ENCODE measurements around the gene SIN3A. TPM values are rescaled to one million over a fixed set of nuclear protein-coding genes. Genes with fewer than 3 reads are reported as not detected.

Gene SIN3A
- total RNA-seq, 1 donor from 2014 or later = 56.0 TPM

- Histone ChIP-seq H3K36me3 (peaks cover 85% of the 10 kb centered on the region), H3K4me3 (no peak overlapping the region), H3K27me3 (no peaks in the 10 kb centered on the region), H3K9me3 (no peaks in the 10 kb centered on the region), H3K27ac (no peak overlapping the region), H3K4me1 (peaks cover 8% of the 10 kb centered on the region)
- intact Hi-C loops (cut with DNase I) = no loop called here
- ATAC-seq = no peak
- no peak for DNase-seq
- TF ChIP-seq CTCF (IDR thresholded peaks at IDR 0.05) = no peak
Measured at GRCh38 chr15:75363786-75364185, 87.7 kb downstream of the SIN3A start.

GRCh38 chr15:75362642-75363249 lies 88.7 kb downstream of the SIN3A start:
- Histone ChIP-seq H3K4me3 (no peak overlapping the region), H3K27ac (no peak overlapping the region), H3K36me3 (peaks cover 96% of the 10 kb centered on the region), H3K4me1 (peaks cover 7% of the 10 kb centered on the region), H3K27me3 (no peaks in the 10 kb centered on the region), H3K9me3 (no peaks in the 10 kb centered on the region)
- no peak for TF ChIP-seq CTCF (IDR thresholded peaks at IDR 0.05)
- intact Hi-C loops (cut with DNase I) = no loop called here
- no peak for DNase-seq
- no peak for ATAC-seq

DNA sequence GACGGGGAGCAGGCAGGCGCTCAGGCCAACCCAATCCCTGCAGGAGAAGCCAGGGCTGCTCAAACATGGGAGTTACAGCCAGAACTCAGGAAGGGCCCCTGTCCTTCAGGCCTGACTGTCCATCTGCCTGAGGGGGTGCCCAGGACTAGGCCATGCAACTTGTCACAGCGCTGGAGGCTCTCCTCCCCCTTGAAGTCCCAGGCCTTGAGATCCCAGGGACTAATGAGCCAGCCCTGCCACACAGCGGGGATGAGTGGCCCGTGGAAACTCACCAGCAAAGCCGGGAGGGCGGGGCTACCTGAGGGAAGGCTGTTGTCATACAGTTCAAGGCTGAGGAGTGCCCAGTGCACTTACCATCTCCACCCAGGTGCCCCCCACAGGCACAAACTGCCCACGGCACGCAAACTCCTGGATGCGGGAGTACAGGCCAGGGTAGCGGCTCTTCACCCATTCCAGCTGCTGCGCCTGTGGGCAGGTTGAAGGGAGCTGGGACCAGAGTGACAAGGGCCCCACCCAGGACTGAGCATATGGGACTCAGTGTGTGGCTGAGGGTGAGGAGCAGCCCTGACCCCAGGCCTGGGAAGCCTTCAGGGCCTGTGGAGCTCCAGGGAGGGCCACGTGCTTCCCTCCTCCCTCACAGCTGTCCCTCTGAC lies 89.4 kb downstream of the SIN3A start:
- TF ChIP-seq CTCF (IDR thresholded peaks at IDR 0.05) = no peak
- Histone ChIP-seq H3K27me3 (no peaks in the 10 kb centered on the region), H3K4me3 (no peak overlapping the region), H3K4me1 (peaks cover under 1% of the 10 kb centered on the region), H3K9me3 (no peaks in the 10 kb centered on the region), H3K36me3 (peaks cover 99% of the 10 kb centered on the region), H3K27ac (no peak overlapping the region)
- no peak for ATAC-seq
- intact Hi-C loops (cut with DNase I) = no loop called here
- DNase-seq = no peak

DNA sequence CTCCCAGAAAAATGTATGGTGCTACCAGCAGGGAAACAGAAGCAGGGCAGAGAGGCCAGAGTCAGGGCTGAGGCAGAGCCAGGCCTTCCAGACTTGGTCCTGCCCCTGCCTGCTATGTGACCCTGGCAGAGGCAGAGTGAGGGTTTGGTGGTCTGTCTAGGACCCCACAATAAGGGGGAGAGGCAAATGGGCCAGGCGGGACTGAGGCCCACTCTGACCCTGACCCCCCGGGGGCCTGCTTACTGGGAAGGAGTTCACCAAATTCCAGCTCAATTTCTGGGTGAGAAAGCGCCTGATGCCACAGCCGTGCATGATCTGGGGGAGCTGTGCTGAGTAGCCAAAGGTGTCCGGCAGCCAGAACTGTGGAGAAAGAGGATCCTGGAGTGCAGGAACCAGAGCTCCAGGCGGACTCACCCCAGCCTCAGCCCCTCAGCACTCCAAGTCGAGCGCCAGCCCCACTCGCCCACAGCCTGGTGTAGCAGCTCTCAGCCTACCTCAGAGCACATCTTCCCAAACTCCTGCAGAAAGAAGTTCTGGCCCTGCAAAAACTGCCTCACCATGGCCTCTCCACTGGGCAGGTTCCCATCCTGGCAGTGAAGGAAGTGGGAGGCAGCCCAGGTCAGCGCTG lies 90.0 kb downstream of the SIN3A start:
- no peaks in the 10 kb centered on the region for H3K4me1 ChIP-seq
- no peak overlapping the region for H3K4me3 ChIP-seq
- intact Hi-C loops (cut with DNase I) = no loop called here
- no peaks in the 10 kb centered on the region for H3K27me3 ChIP-seq
- no peaks in the 10 kb centered on the region for H3K9me3 ChIP-seq
- ATAC-seq (no peak), DNase-seq (no peak)
- no peak overlapping the region for H3K27ac ChIP-seq
- no peak for TF ChIP-seq CTCF (IDR thresholded peaks at IDR 0.05)
- peaks cover 99% of the 10 kb centered on the region for H3K36me3 ChIP-seq

- DNase-seq (no peak), ATAC-seq (no peak)
- Histone ChIP-seq H3K27me3 (no peaks in the 10 kb centered on the region), H3K4me3 (no peak overlapping the region), H3K27ac (no peak overlapping the region), H3K4me1 (no peaks in the 10 kb centered on the region), H3K36me3 (peaks cover 99% of the 10 kb centered on the region), H3K9me3 (no peaks in the 10 kb centered on the region)
- intact Hi-C loops (cut with DNase I) = no loop called here
- TF ChIP-seq CTCF (IDR thresholded peaks at IDR 0.05) = no peak
Measured at GRCh38 chr15:75360856-75361255, 90.6 kb downstream of the SIN3A start.
